Measurements from ENCODE around the gene CUL4A.

CUL4A gene

DNA sequence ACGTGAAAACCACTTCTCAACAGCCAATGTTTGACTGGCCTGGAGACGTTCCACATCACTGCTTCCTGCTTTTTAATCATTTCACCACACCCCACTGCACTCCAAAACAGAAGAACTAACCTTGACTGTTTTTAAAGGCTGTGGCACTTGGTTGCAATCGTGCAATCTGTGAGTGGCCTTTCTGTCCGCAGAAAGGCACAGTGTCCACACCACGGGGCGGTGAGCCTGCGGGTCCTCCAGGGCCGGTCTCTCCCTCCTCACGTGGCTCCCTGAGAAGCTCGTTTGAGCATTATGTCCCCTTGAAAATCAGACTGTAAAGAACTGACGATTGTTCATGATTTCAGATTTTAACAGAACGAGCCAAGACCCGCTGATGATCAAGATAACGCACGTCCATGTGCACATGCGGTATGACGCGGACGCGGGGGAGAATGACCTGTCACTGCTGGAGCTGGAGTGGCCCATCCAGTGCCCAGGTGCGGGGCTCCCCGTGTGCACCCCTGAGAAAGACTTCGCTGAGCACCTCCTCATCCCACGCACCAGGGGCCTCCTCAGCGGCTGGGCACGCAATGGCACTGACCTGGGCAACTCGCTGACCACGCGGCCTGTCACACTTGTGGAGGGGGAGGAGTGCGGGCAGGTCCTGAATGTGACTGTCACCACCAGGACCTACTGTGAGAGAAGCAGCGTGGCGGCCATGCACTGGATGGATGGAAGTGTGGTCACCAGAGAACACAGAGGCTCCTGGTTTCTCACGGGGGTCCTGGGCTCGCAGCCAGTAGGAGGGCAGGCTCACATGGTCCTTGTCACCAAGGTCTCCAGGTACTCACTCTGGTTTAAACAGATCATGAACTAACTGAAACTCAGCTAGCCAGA is 37.9 kb upstream of the CUL4A start:
- no peak for TF ChIP-seq POLR2A (IDR thresholded peaks at IDR 0.05; ENCODE audit: low read length)
- no peak for TF ChIP-seq GATA1 (IDR thresholded peaks at IDR 0.05; ENCODE audit: low read depth, low read length)
- no peak for DNase-seq

DNA sequence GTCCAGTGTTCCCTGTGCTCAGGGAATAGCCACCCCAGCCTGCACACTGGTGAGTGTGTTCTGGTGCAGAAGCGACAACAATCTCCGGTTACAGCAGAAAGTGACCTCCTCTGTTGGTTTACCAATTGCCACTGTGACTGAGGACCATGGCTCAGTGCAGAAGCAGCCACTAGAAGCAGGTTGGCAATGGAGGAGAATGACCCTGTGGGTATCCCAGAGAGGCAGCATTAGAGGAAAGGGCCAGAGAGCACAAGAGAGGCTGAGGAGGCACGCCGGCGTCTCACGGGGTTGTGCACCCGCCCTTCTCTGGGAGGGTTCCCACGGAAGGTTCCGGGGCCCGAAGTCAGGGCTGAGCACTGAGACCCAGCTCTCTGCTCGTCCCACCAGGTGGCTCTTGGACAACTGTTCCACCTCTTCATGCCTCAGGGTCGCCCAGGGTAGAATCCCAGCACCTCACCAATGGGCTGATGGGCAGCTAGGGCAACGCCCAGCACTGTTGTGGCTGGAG is 36.9 kb upstream of the CUL4A start:
- TF ChIP-seq POLR2A (IDR thresholded peaks at IDR 0.05; ENCODE audit: low read length) (no peak), GATA1 (IDR thresholded peaks at IDR 0.05; ENCODE audit: low read depth, low read length) (no peak)
- DNase-seq = no peak

DNA sequence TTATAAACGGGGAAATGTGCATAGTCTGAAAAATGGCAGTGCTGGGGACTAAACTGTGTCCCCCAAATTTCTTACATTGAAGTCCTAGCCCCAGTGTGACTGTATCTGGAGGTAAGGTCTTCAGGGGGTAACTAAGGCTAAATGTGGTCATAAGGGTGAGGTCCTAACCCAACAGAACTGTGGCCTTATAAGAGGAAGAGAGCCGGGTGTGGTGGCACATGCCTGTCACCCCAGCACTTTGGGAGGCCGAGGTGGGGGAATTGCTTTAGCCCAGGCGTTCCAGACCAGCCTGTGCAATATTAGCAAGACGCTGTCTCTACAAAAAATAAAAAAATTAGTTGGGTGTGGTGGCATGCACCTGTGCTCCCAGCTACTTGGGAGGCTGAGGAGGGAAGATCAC is 33.1 kb upstream of the CUL4A start:
- DNase-seq = peak; percentile 24 to 26
- no peak for TF ChIP-seq POLR2A (IDR thresholded peaks at IDR 0.05; ENCODE audit: low read length)

DNA sequence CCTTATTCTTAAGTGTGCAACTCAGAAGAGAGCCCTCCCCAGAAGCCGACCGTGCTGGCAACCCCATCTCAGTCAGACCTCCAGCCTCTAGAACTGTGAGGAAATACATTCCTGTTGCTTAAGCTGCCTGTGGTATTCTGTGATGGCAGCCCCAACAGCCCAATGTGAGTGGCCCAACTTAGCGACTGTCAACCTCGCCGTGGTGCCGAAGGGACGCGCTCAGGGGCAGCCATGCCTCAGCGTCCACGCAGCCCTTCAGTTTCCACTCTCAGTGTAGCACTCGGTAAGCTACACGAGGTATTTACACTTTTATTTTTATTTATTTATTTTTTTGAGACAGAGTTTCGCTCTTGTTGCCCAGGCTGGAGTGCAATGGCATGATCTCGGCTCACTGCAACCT is 32.6 kb upstream of the CUL4A start:
- TF ChIP-seq POLR2A (IDR thresholded peaks at IDR 0.05; ENCODE audit: low read length) = no peak
- TF ChIP-seq GATA1 (IDR thresholded peaks at IDR 0.05; ENCODE audit: low read depth, low read length) = no peak
- DNase-seq = no peak

DNA sequence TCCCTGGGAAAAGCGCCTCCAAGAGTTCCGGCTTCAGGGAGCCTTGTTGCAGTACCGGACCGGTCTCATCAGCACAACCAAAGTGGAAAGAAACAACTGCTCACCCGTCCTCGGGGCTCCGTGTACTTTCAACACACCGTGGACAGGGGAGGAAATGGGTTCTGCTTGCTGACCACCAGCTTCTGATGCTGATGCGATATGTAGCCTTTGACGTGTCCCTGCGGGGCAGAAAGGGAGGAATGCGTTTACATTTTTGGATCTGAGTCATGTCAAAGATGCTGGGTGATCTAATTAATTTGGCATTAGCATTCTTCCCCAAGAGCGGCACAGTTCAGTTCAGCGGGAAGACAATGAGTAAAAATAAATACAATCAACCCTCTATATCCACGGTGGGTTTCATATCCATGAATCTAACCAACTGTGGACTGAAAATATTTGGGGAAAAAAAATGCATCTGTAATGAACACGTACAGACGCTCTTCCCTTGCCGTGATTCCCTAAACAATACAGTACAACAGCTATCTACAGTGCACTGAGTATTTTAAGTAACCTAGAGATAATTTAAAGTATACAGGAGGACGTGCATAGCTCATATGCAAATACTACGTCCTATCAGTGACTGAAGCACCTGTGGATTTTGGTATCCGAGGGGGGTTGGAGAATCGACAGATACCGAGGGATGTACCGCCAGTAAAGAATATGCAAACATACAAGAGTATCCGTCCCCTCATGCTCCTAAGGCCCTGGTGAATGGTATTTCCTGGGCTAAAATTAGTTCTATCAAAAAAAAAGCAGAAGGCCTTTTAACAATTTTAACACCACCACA is 31.1 kb upstream of the CUL4A start:
- no peak for DNase-seq
- no peak for TF ChIP-seq GATA1 (IDR thresholded peaks at IDR 0.05; ENCODE audit: low read depth, low read length)
- TF ChIP-seq POLR2A (IDR thresholded peaks at IDR 0.05; ENCODE audit: low read length) = no peak

DNA sequence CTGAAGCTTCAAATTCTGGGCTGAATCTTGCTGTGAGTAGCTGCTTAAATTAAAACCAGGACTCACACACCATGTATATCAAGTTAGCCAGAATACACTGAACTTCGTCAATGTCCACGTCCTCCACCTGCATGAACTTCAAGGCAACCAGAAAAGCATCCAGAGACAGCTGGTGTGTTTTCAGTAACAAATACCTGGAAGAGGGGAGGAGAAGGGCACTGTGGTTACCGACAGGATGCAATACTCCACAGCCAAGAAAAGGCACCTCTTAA is 30.6 kb upstream of the CUL4A start:
- TF ChIP-seq GATA1 (IDR thresholded peaks at IDR 0.05; ENCODE audit: low read depth, low read length) (no peak), POLR2A (IDR thresholded peaks at IDR 0.05; ENCODE audit: low read length) (no peak)
- DNase-seq = no peak

DNA sequence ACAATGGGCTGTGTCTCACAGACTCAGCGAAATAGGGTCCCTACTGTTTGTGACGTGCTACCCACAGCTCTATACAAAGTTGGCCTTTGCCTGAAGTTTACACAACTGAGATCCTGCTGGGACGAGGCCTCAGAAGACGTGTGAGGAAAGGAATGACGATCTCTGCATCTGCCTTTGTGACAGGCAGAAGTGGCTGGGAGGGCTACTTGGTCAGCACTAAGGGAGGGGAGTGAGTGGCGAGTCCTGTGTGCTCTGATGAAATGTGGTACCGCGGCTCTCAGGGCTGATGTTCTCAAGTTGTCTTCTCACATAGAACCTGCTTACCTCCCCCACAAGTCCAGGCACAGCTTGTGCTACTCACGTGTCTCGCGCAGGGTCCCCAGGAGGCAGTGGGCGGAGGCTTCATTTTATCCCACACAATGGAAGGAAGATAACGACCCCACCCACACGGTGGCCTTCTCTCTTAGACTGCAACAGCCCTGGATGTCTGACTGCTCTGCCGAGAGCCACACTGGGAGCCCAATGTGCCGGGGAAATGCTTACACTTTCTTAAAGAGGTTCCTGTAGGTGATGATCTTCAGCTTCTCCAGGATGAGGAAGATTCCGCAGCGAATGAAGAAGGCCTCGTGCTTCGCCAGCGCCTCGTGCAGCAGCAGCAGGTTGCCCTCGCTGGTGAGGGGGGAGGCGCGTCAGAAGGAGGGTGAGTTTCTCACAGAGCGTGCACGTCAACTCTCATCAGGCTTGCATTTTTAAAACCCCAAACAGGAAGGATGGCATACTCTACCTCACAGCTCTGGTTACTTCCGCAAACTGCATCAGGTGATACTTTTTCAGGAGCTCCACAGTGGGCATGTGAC is 29.8 kb upstream of the CUL4A start:
- TF ChIP-seq GATA1 (IDR thresholded peaks at IDR 0.05; ENCODE audit: low read depth, low read length) (no peak), POLR2A (IDR thresholded peaks at IDR 0.05; ENCODE audit: low read length) (no peak)
- DNase-seq = peak; percentile 31 to 65

DNA sequence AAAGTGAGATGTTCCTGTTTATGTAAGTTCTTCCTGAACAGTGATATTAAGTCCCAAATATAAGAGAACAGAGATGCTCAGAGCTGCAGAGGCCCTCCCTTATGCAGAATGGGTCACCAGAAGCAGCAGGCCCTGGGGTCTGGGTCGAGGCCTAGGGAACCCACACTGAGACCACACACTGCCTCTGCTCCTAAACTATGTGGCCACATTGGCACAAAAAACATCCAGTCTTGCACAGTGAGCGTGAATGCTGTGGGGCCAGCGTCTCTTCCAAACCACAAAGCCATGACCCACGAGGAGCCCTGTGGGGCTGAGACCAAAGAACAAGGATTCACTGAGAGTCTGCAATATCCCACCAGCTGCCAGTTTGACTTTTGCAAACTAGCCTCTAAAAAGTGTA is 27.4 kb upstream of the CUL4A start:
- TF ChIP-seq GATA1 (IDR thresholded peaks at IDR 0.05; ENCODE audit: low read depth, low read length) (no peak), POLR2A (IDR thresholded peaks at IDR 0.05; ENCODE audit: low read length) (no peak)
- DNase-seq = no peak

- TF ChIP-seq GATA1 (IDR thresholded peaks at IDR 0.05; ENCODE audit: low read depth, low read length) (no peak), POLR2A (IDR thresholded peaks at IDR 0.05; ENCODE audit: low read length) (no peak)
- DNase-seq = no peak
Observed at GRCh38 chr13:113183450-113184129, 25.8 kb upstream of the CUL4A start.

- TF ChIP-seq GATA1 (IDR thresholded peaks at IDR 0.05; ENCODE audit: low read depth, low read length) = no peak
- TF ChIP-seq POLR2A (IDR thresholded peaks at IDR 0.05; ENCODE audit: low read length) = no peak
- DNase-seq = no peak
Observed at GRCh38 chr13:113184568-113185440, 24.6 kb upstream of the CUL4A start.

DNA sequence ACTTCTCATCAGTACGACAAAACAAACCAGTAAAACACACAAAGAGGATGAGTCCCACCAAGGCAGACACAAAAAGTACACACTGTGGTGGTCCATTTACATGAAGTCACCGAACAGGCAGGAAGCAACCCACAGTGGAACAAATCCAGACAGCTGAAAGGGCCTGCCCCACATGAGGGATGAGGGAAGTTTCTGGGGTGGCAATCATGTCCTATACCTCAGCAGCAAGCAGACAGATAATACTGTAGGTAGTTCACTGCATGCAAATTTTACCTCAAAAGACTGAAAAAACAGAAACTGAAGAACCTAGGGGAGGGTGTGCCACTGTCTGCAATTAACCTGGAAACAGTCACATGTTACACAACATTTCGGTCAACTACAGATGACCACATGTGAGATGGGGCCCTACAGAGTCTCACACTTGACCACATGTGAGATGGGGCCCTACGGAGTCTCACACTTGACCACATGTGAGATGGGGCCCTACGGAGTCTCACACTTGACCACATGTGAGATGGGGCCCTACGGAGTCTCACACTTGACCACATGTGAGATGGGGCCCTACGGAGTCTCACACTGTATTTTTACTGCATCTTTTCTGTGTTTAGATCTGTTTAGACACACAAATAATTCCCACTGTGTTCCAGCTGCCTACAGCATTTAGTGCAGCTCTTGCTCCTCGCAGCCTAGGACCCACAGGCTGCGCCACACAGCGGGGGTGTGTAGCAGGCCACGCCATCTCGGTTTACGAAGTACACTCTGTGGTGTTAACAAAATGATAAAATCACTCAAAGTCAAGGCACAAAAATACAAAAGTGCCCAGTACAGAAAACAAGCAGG is 23.1 kb upstream of the CUL4A start:
- DNase-seq = peak in 1 of 2 experiments; percentile 43
- TF ChIP-seq GATA1 (IDR thresholded peaks at IDR 0.05; ENCODE audit: low read depth, low read length) (no peak), POLR2A (IDR thresholded peaks at IDR 0.05; ENCODE audit: low read length) (no peak)

DNA sequence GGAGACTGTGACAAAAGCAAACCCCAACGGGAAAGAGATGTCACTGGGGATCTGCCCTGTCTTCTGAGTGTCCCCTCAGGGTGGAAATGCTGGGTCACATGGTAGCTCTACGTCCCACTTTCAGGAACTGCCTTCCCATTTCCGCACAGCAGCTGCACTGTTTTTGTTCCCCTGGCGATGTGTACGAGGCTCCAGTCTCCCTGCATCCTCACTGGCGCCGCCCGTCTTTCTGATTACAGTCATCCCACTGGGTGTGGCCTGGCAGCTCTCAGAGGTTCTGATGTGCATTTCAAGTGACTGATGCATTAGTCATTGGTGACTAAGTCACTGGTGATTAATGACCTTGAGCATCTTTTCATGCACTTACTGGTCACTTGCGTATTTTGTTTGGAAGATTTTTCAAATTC is 22.1 kb upstream of the CUL4A start:
- DNase-seq = peak; percentile 89 to 94
- TF ChIP-seq GATA1 (IDR thresholded peaks at IDR 0.05; ENCODE audit: low read depth, low read length) (no peak), POLR2A (IDR thresholded peaks at IDR 0.05; ENCODE audit: low read length) (no peak)

Measured in erythroblast (primary cell).